PC-3 (cell line): ENCODE measurements around the gene MAZ. TPM values are rescaled to one million over a fixed set of nuclear protein-coding genes. Genes with fewer than 3 reads are reported as not detected.
"Not testable (repeated sequence)": the region's sequence is repeated elsewhere in the genome, so short reads cannot be mapped to it uniquely, and the experiment has no call there.

Experiments used
- ATAC-seq: fragments of 200-7000 bp; cut with Tn5 transposase; 2 replicates; pipeline ENCODE4 v1.9.1; 2020; ENCODE audit warnings: mild to moderate bottlenecking, moderate library complexity
- BruUV-seq: library from RNA; stranded (reverse); fragments of 400-500 nt; replicated peaks from 2 replicates; lab custom pipeline; 2021; lab: Mats Ljungman, UMichigan
- CTCF ChIA-PET: fragments of 300-600 bp; sonication (Branson Sonifier 250); formaldehyde crosslinking; loops from one replicate; lab custom pipeline; 2022; ENCODE audit warnings: antibody characterized with exemption; lab: Charles Lee
- POLR2A ChIA-PET: fragments of 300-600 bp; sonication (Branson Sonifier 250); formaldehyde crosslinking; loops from one replicate; lab custom pipeline; 2022; ENCODE audit warnings: antibody characterized with exemption; ENCODE audit not compliant: unreplicated experiment; lab: Charles Lee
- DNase-seq: peaks from one replicate; pipeline ENCODE4 v3.0.0-alpha.2; 2015
- H2AFZ ChIP-seq: fragments of 300-600 bp; sonication (generic); 2 replicates; pipeline ENCODE4 v1.6.0; 2016; ENCODE audit warnings: antibody characterized with exemption, low read length
- H3F3A ChIP-seq: fragments of 300-600 bp; sonication (generic); one replicate; pipeline ENCODE4 v1.6.0; 2017; ENCODE audit warnings: antibody characterized with exemption, low read length, control low read depth, mild to moderate bottlenecking; ENCODE audit not compliant: unreplicated experiment
- H3K27ac ChIP-seq: fragments of 300-600 bp; sonication (generic); 2 replicates; pipeline ENCODE4 v1.5.1; 2016; ENCODE audit warnings: mild to moderate bottlenecking, low read length
- H3K27me3 ChIP-seq: fragments of 300-600 bp; sonication (generic); 2 replicates; pipeline ENCODE4 v1.6.1; 2016; ENCODE audit warnings: low read length, mixed read lengths
- H3K36me3 ChIP-seq: fragments of 300-600 bp; sonication (generic); 2 replicates; pipeline ENCODE4 v1.6.1; 2016; ENCODE audit warnings: low read depth, mixed run types, low read length, mixed read lengths
- H3K4me1 ChIP-seq: fragments of 300-600 bp; sonication (generic); 2 replicates; pipeline ENCODE4 v1.5.1; 2016; ENCODE audit warnings: low read length; ENCODE audit not compliant: insufficient read depth
- H3K4me2 ChIP-seq: fragments of 300-600 bp; sonication (generic); 2 replicates; pipeline ENCODE4 v1.6.0; 2016; ENCODE audit warnings: low read length
- H3K4me3 ChIP-seq: fragments of 300-600 bp; sonication (generic); 2 replicates; pipeline ENCODE4 v1.5.1; 2016; ENCODE audit warnings: mild to moderate bottlenecking, low read length, mixed read lengths
- H3K79me2 ChIP-seq: fragments of 300-600 bp; sonication (generic); 2 replicates; pipeline ENCODE4 v1.6.1; 2017; ENCODE audit warnings: low read length, mixed read lengths
- H3K9ac ChIP-seq: fragments of 300-600 bp; sonication (generic); 2 replicates; pipeline ENCODE4 v1.6.0; 2016; ENCODE audit warnings: mild to moderate bottlenecking, low read length
- H3K9me2 ChIP-seq: fragments of 300-600 bp; sonication (generic); replicated peaks from 2 replicates; pipeline ENCODE4 v1.6.1; 2016; ENCODE audit warnings: mixed run types, low read length, mixed read lengths
- H3K9me3 ChIP-seq: fragments of 300-600 bp; sonication (generic); 2 replicates; pipeline ENCODE4 v1.6.1; 2016; ENCODE audit warnings: low read length, mixed read lengths
- H4K20me1 ChIP-seq: fragments of 300-600 bp; sonication (generic); 2 replicates; pipeline ENCODE4 v1.6.1; 2016; ENCODE audit warnings: low read length, mixed read lengths
- CTCF ChIP-seq: fragments of 300-600 bp; sonication (generic); conservative IDR thresholded peaks from 2 replicates; pipeline ENCODE4 v1.5.1; 2017; ENCODE audit warnings: antibody characterized with exemption, low read depth, mild to moderate bottlenecking, low read length
- EZH2 ChIP-seq: fragments of 300-600 bp; sonication (generic); IDR thresholded peaks from one replicate; pipeline ENCODE4 v1.6.1; 2017; ENCODE audit warnings: antibody characterized with exemption, mild to moderate bottlenecking, low read length; ENCODE audit not compliant: unreplicated experiment
- EZH2phosphoT487 ChIP-seq: fragments of 300-600 bp; sonication (generic); IDR thresholded peaks from 2 replicates; pipeline ENCODE4 v1.6.1; 2018; ENCODE audit warnings: mild to moderate bottlenecking, antibody characterized with exemption, low read length, borderline replicate concordance
- intact Hi-C: fragments of 100-400 bp; cut with micrococcal nuclease; formaldehyde crosslinking; loops from 2 replicates; pipeline ENCODE4 v1.9.0; 2023
- total RNA-seq: library from RNA; depleted of rRNA; stranded (reverse); fragments of >200 nt; gene quantifications from 2 replicates; pipeline ENCODE4 v1.2.3, GENCODE V29; 2014

Gene MAZ
- total RNA-seq, 1 experiment from 2014 or later: 279 TPM

DNA sequence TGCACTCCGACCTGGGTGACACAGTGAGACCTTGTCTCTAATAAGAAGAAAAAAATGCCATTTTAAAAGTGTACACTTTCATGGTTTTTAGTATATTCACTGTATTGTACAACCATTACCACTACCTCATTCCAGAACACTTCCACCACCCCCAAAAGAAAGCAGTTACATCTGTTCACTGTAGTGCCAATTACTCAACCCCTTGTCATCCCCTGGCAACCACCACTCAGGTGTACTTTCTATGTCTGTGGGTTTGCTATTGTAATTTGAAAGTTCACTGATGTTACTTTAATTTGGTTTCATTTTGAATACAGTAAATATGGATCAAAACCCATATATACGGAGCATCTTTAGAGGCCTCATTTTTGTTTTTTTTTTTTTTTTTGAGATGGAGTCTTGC is 22.2 kb upstream of the MAZ start:
- Histone ChIP-seq H3K9me3 (no peaks in the 10 kb centered on the region), H3K4me3 (no peak overlapping the region), H3K36me3 (no peaks in the 10 kb centered on the region), H3K27me3 (no peaks in the 10 kb centered on the region), H3K27ac (peak overlapping the region; percentile 55), H3K79me2 (no peaks in the 10 kb centered on the region), H3K4me2 (peak overlapping the region; percentile 54), H3K9me2 (no peaks in the 10 kb centered on the region), H4K20me1 (no peaks in the 10 kb centered on the region), H3K4me1 (peaks cover 6% of the 10 kb centered on the region), H3F3A (no peaks in the 10 kb centered on the region), H3K9ac (no peak overlapping the region), H2AFZ (no peak overlapping the region)
- TF ChIP-seq CTCF: no peak
- TF ChIP-seq EZH2phosphoT487: no peak
- TF ChIP-seq EZH2: no peak
- no TSS peak for BruUV-seq
- intact Hi-C loops: no loop called here
- DNase-seq (peak; percentile 75), ATAC-seq (peak; percentile 71)
- POLR2A ChIA-PET: no interaction called here
- CTCF ChIA-PET: no interaction called here

DNA sequence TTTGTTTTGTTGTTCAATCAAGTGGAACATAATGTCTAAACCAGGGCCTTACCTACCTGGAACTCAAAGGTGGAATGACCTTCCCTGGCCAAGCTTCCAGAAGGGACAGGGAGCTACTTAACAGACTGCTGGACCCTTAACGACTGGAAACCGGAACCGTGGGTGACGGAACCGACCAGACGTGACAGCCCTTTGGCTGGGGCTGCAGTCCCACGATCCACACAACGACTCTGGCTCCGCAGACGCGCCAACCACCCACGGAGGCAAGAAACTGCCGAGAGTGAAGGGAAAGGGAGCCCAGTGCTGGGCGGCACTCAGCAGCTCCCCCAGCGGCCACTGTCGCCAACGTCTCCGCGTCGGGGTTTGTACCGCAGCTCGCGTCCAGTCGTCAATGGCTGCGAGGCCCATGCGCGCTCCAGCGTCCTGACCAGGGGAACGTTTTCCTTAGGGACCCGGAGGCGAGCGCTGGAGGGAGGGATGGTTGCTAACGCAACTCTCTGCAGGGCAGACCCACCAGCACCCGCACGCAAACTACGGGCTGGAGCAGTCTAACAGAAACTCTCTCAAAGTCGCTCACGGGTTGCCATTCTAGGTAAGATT is 21.3 kb upstream of the MAZ start:
- no peaks in the 10 kb centered on the region for H3F3A ChIP-seq
- CTCF ChIA-PET: interaction anchor here (0.5 kb wide), 1 partner anchor 19 kb away, joined by 5 read pairs; no protein-coding TSS in a partner anchor
- POLR2A ChIA-PET: no interaction called here
- H3K4me3 ChIP-seq: no peak overlapping the region
- intact Hi-C loops: no loop called here
- no peaks in the 10 kb centered on the region for H3K79me2 ChIP-seq
- no peak overlapping the region for H3K9ac ChIP-seq
- BruUV-seq: no TSS peak
- TF ChIP-seq CTCF (no peak), EZH2phosphoT487 (no peak)
- no peak for DNase-seq
- no peaks in the 10 kb centered on the region for H4K20me1 ChIP-seq
- H3K36me3 ChIP-seq: no peaks in the 10 kb centered on the region
- peaks cover 10% of the 10 kb centered on the region for H3K4me1 ChIP-seq
- no peaks in the 10 kb centered on the region for H3K27me3 ChIP-seq
- H3K27ac ChIP-seq: no peak overlapping the region
- no peaks in the 10 kb centered on the region for H3K9me2 ChIP-seq
- no peak overlapping the region for H2AFZ ChIP-seq
- no peak for ATAC-seq
- H3K4me2 ChIP-seq: no peak overlapping the region
- no peaks in the 10 kb centered on the region for H3K9me3 ChIP-seq

- not testable (repeated sequence) for H3K4me2 ChIP-seq, ATAC-seq, BruUV-seq
Observed at GRCh38 chr16:29787155-29787554, 19.2 kb upstream of the MAZ start.

More at GRCh38 chr16:29787155-29787554, 19.2 kb upstream of the MAZ start:
- H3K9me2 ChIP-seq, H3K9me3 ChIP-seq, intact Hi-C loops, POLR2A ChIA-PET, H3K9ac ChIP-seq, CTCF ChIA-PET, H2AFZ ChIP-seq, H3F3A ChIP-seq, H3K36me3 ChIP-seq, DNase-seq, H3K27me3 ChIP-seq, H4K20me1 ChIP-seq, H3K27ac ChIP-seq, H3K4me3 ChIP-seq: not testable (repeated sequence)
- peaks cover 16% of the 10 kb centered on the region for H3K79me2 ChIP-seq
- H3K4me1 ChIP-seq: peaks cover 15% of the 10 kb centered on the region
